SK-N-MC (cell line): ENCODE measurements around the gene CHID1.

Source experiments
- DNase-seq: peaks from one replicate; pipeline ENCODE4 v3.0.0-alpha.2; 2011; ENCODE audit warnings: low read depth, low spot score
- H3K27ac ChIP-seq: fragments of 200-600 bp; sonication (generic); 2 replicates; pipeline ENCODE4 v1.5.1; 2016; ENCODE audit warnings: mixed run types
- H3K36me3 ChIP-seq: fragments of 200-600 bp; sonication (generic); 2 replicates; pipeline ENCODE4 v1.6.1; 2017; ENCODE audit warnings: antibody characterized with exemption, low read length, mixed read lengths; ENCODE audit not compliant: insufficient read depth
- H3K4me3 ChIP-seq: fragments of 200-600 bp; sonication (generic); 2 replicates; pipeline ENCODE4 v1.5.1; 2016
- H3K9ac ChIP-seq: fragments of 200-600 bp; sonication (generic); 2 replicates; pipeline ENCODE4 v1.8.0; 2017; ENCODE audit warnings: mixed run types, mixed read lengths; ENCODE audit not compliant: insufficient read length
- H3K9me3 ChIP-seq: fragments of 200-600 bp; sonication (generic); 2 replicates; pipeline ENCODE4 v1.6.1; 2017; ENCODE audit warnings: low read depth, mild to moderate bottlenecking, antibody characterized with exemption, low read length, moderate library complexity, mixed read lengths
- EZH2 ChIP-seq: fragments of 200-600 bp; sonication (generic); IDR thresholded peaks from one replicate; pipeline ENCODE4 v1.6.1; 2017; ENCODE audit warnings: antibody characterized with exemption
- FOXP2 ChIP-seq: optimal IDR thresholded peaks from 2 replicates; pipeline ENCODE3; 2011; ENCODE audit warnings: mild to moderate bottlenecking, moderate library complexity; ENCODE audit not compliant: insufficient read depth; ENCODE audit errors: extremely low read length, control extremely low read depth
- POLR2AphosphoS5 ChIP-seq: IDR thresholded peaks from 2 replicates; pipeline ENCODE4 v1.6.1; 2012; ENCODE audit warnings: mild to moderate bottlenecking, low read depth, low read length, borderline replicate concordance

Gene CHID1

GRCh38 chr11:858053-858761 is 52.4 kb downstream of the CHID1 start:
- TF ChIP-seq FOXP2 (no peak), EZH2 (no peak), POLR2AphosphoS5 (no peak)
- no peaks in the 10 kb centered on the region for H3K9me3 ChIP-seq
- no peak for DNase-seq
- no peak overlapping the region for H3K27ac ChIP-seq
- H3K4me3 ChIP-seq: peak overlapping the region; percentile 78
- H3K9ac ChIP-seq: no peak overlapping the region
- H3K36me3 ChIP-seq: no peaks in the 10 kb centered on the region

GRCh38 chr11:856397-856796 is 54.2 kb downstream of the CHID1 start:
- Histone ChIP-seq H3K36me3 (no peaks in the 10 kb centered on the region), H3K27ac (peak overlapping the region; percentile 44; the same call in 1 of the 2 replicates), H3K9ac (no peak overlapping the region), H3K9me3 (no peaks in the 10 kb centered on the region), H3K4me3 (no peak overlapping the region)
- no peak for TF ChIP-seq POLR2AphosphoS5
- no peak for TF ChIP-seq EZH2
- no peak for TF ChIP-seq FOXP2
- no peak for DNase-seq

GRCh38 chr11:855796-856195 is 54.8 kb downstream of the CHID1 start:
- Histone ChIP-seq H3K27ac (no peak overlapping the region), H3K36me3 (no peaks in the 10 kb centered on the region), H3K4me3 (no peak overlapping the region), H3K9ac (no peak overlapping the region), H3K9me3 (no peaks in the 10 kb centered on the region)
- TF ChIP-seq EZH2 (no peak), FOXP2 (no peak), POLR2AphosphoS5 (no peak)
- no peak for DNase-seq

- Histone ChIP-seq H3K4me3 (no peak overlapping the region), H3K36me3 (no peaks in the 10 kb centered on the region), H3K27ac (no peak overlapping the region), H3K9ac (no peak overlapping the region), H3K9me3 (no peaks in the 10 kb centered on the region)
- DNase-seq: no peak
- no peak for TF ChIP-seq FOXP2
- no peak for TF ChIP-seq EZH2
- no peak for TF ChIP-seq POLR2AphosphoS5
Measured at GRCh38 chr11:855330-855674, 55.3 kb downstream of the CHID1 start.

GRCh38 chr11:854601-855329 is 55.8 kb downstream of the CHID1 start:
- peak overlapping the region; percentile 40; the same call in 1 of the 2 replicates for H3K27ac ChIP-seq
- TF ChIP-seq POLR2AphosphoS5 (no peak), FOXP2 (no peak), EZH2 (no peak)
- DNase-seq: no peak
- H3K36me3 ChIP-seq: no peaks in the 10 kb centered on the region
- no peak overlapping the region for H3K4me3 ChIP-seq
- H3K9ac ChIP-seq: no peak overlapping the region
- H3K9me3 ChIP-seq: no peaks in the 10 kb centered on the region

GRCh38 chr11:853682-854448 is 56.7 kb downstream of the CHID1 start:
- no peak for DNase-seq
- Histone ChIP-seq H3K27ac (0 out of 2 replicates have a peak overlapping the region, but pooled peaks have one; percentile 40), H3K9ac (no peak overlapping the region), H3K4me3 (no peak overlapping the region), H3K36me3 (no peaks in the 10 kb centered on the region), H3K9me3 (no peaks in the 10 kb centered on the region)
- TF ChIP-seq EZH2 (no peak), FOXP2 (no peak), POLR2AphosphoS5 (no peak)

GRCh38 chr11:852762-853161 is 57.8 kb downstream of the CHID1 start:
- no peaks in the 10 kb centered on the region for H3K36me3 ChIP-seq
- no peak overlapping the region for H3K9ac ChIP-seq
- DNase-seq: no peak
- no peak overlapping the region for H3K4me3 ChIP-seq
- no peaks in the 10 kb centered on the region for H3K9me3 ChIP-seq
- H3K27ac ChIP-seq: no peak overlapping the region
- TF ChIP-seq EZH2: no peak

- H3K27ac ChIP-seq: no peak overlapping the region
- H3K36me3 ChIP-seq: no peaks in the 10 kb centered on the region
- H3K4me3 ChIP-seq: peak overlapping the region; percentile 83
- no peaks in the 10 kb centered on the region for H3K9me3 ChIP-seq
- TF ChIP-seq FOXP2 (no peak), EZH2 (no peak), POLR2AphosphoS5 (no peak)
- DNase-seq: no peak
- H3K9ac ChIP-seq: no peak overlapping the region
Measured at GRCh38 chr11:850775-851763, 59.5 kb downstream of the CHID1 start.
